Stimulated activated effector memory CD8-positive, alpha-beta T cell treated with anti-CD3 and anti-CD28 coated beads, Interleukin-12 subunit alpha, Interleukin-12 subunit beta, amount 100 ng/mL, for 72 hours (primary cell): ENCODE data around the gene TMEM131.
"Not testable (repeated sequence)": the region's sequence is repeated elsewhere in the genome, so short reads cannot be mapped to it uniquely, and the experiment has no call there.

ENCODE experiments used
- ATAC-seq: fragments of 150-1000 bp; cut with Tn5 transposase; 2 replicates; pipeline ENCODE4 v1.10.0; 2021
- DNase-seq, 2 donors: peaks; one replicate each; pipeline ENCODE4 v3.0.0; 2021 to 2022; ENCODE audit warnings: low spot score in 2 of 2
- H3K27ac Mint-ChIP-seq: one replicate; pipeline ENCODE4 v1.8.0; 2022; ENCODE audit warnings: mild to moderate bottlenecking, mixed read lengths
- H3K36me3 Mint-ChIP-seq: one replicate; pipeline ENCODE4 v1.8.0; 2022; ENCODE audit warnings: mild to moderate bottlenecking, mixed read lengths
- H3K4me1 Mint-ChIP-seq: one replicate; pipeline ENCODE4 v1.8.0; 2022; ENCODE audit warnings: mixed read lengths
- H3K4me3 Mint-ChIP-seq: one replicate; pipeline ENCODE4 v1.8.0; 2022; ENCODE audit warnings: mild to moderate bottlenecking, mixed read lengths
- H3K9me3 Mint-ChIP-seq: one replicate; pipeline ENCODE4 v1.8.0; 2022; ENCODE audit warnings: mixed read lengths

The TMEM131 gene

GRCh38 chr2:98026927-98027522 is 31.3 kb upstream of the TMEM131 start:
- ATAC-seq (peak; percentile 68), DNase-seq (no peak)
- H3K27ac Mint-ChIP-seq = peak overlapping the region; percentile 15
- H3K4me1 Mint-ChIP-seq = peaks cover 21% of the 10 kb centered on the region
- H3K9me3 Mint-ChIP-seq = no peaks in the 10 kb centered on the region
- no peaks in the 10 kb centered on the region for H3K36me3 Mint-ChIP-seq
- peak overlapping the region; percentile 15 for H3K4me3 Mint-ChIP-seq

- Mint-ChIP-seq H3K4me1 (peaks cover 21% of the 10 kb centered on the region), H3K9me3 (no peaks in the 10 kb centered on the region), H3K36me3 (no peaks in the 10 kb centered on the region), H3K27ac (peak overlapping the region; percentile 15), H3K4me3 (peak overlapping the region; percentile 15)
- ATAC-seq (no peak), DNase-seq (no peak)
These were observed 30.5 kb upstream of the TMEM131 start for GRCh38 chr2:98026292-98026691.

GRCh38 chr2:98025481-98026037 is 29.8 kb upstream of the TMEM131 start:
- Mint-ChIP-seq H3K36me3 (no peaks in the 10 kb centered on the region), H3K4me3 (no peak overlapping the region), H3K9me3 (no peaks in the 10 kb centered on the region), H3K27ac (no peak overlapping the region), H3K4me1 (peaks cover 21% of the 10 kb centered on the region)
- ATAC-seq = no peak
- no peak for DNase-seq

- H3K36me3 Mint-ChIP-seq, H3K27ac Mint-ChIP-seq, H3K9me3 Mint-ChIP-seq, DNase-seq, ATAC-seq, H3K4me3 Mint-ChIP-seq: not testable (repeated sequence)
- H3K4me1 Mint-ChIP-seq = peaks cover 13% of the 10 kb centered on the region
These were observed 26.3 kb upstream of the TMEM131 start for GRCh38 chr2:98022067-98022466.

- H3K27ac Mint-ChIP-seq = no peak overlapping the region
- no peak for DNase-seq
- no peaks in the 10 kb centered on the region for H3K9me3 Mint-ChIP-seq
- H3K4me3 Mint-ChIP-seq = no peak overlapping the region
- no peaks in the 10 kb centered on the region for H3K36me3 Mint-ChIP-seq
- H3K4me1 Mint-ChIP-seq = peaks cover 4% of the 10 kb centered on the region
- no peak for ATAC-seq
These were observed 25.4 kb upstream of the TMEM131 start for GRCh38 chr2:98020992-98021713.

GRCh38 chr2:98020516-98020915 is 24.8 kb upstream of the TMEM131 start:
- ATAC-seq = no peak
- H3K36me3 Mint-ChIP-seq = no peaks in the 10 kb centered on the region

GRCh38 chr2:98016908-98017670 is 21.3 kb upstream of the TMEM131 start:
- H3K4me3 Mint-ChIP-seq = no peak overlapping the region
- no peak overlapping the region for H3K27ac Mint-ChIP-seq
- DNase-seq = no peak
- ATAC-seq = no peak
- H3K4me1 Mint-ChIP-seq = peaks cover 20% of the 10 kb centered on the region
- H3K9me3 Mint-ChIP-seq = no peaks in the 10 kb centered on the region
- no peaks in the 10 kb centered on the region for H3K36me3 Mint-ChIP-seq

More at GRCh38 chr2:98020516-98020915, 24.8 kb upstream of the TMEM131 start:
- H3K4me1 Mint-ChIP-seq = no peaks in the 10 kb centered on the region
- DNase-seq = no peak
- H3K9me3 Mint-ChIP-seq = no peaks in the 10 kb centered on the region
- no peak overlapping the region for H3K27ac Mint-ChIP-seq
- no peak overlapping the region for H3K4me3 Mint-ChIP-seq

- no peaks in the 10 kb centered on the region for H3K9me3 Mint-ChIP-seq
- H3K4me1 Mint-ChIP-seq = peaks cover 30% of the 10 kb centered on the region
- no peak overlapping the region for H3K27ac Mint-ChIP-seq
- ATAC-seq (no peak), DNase-seq (no peak)
- no peaks in the 10 kb centered on the region for H3K36me3 Mint-ChIP-seq
- no peak overlapping the region for H3K4me3 Mint-ChIP-seq
These were observed 19.9 kb upstream of the TMEM131 start for GRCh38 chr2:98015671-98016070.

- DNase-seq (no peak), ATAC-seq (no peak)
- H3K4me3 Mint-ChIP-seq = no peak overlapping the region
- H3K27ac Mint-ChIP-seq = no peak overlapping the region
- no peaks in the 10 kb centered on the region for H3K9me3 Mint-ChIP-seq
- H3K4me1 Mint-ChIP-seq = peaks cover 35% of the 10 kb centered on the region
- H3K36me3 Mint-ChIP-seq = no peaks in the 10 kb centered on the region
These were observed 18.6 kb upstream of the TMEM131 start for GRCh38 chr2:98014379-98014778.

- Mint-ChIP-seq H3K9me3 (no peaks in the 10 kb centered on the region), H3K4me3 (peak overlapping the region; percentile 42), H3K4me1 (peaks cover 35% of the 10 kb centered on the region), H3K36me3 (no peaks in the 10 kb centered on the region), H3K27ac (no peak overlapping the region)
- peak; percentile 75 for ATAC-seq
- DNase-seq = peak in 1 of 2 donors; percentile 62
These were observed 17.8 kb upstream of the TMEM131 start for GRCh38 chr2:98013407-98014042.

- H3K4me3 Mint-ChIP-seq = no peak overlapping the region
- H3K4me1 Mint-ChIP-seq = peaks cover 35% of the 10 kb centered on the region
- H3K27ac Mint-ChIP-seq = no peak overlapping the region
- H3K9me3 Mint-ChIP-seq = no peaks in the 10 kb centered on the region
- DNase-seq (peak in 1 of 2 donors; percentile 59), ATAC-seq (peak; percentile 82)
- H3K36me3 Mint-ChIP-seq = no peaks in the 10 kb centered on the region
These were observed 16.8 kb upstream of the TMEM131 start for GRCh38 chr2:98012561-98012991.

GRCh38 chr2:98009887-98010760 is 14.4 kb upstream of the TMEM131 start:
- ATAC-seq (no peak), DNase-seq (no peak)
- Mint-ChIP-seq H3K27ac (no peak overlapping the region), H3K4me3 (no peak overlapping the region), H3K9me3 (no peaks in the 10 kb centered on the region), H3K4me1 (peaks cover 32% of the 10 kb centered on the region), H3K36me3 (no peaks in the 10 kb centered on the region)

GRCh38 chr2:98008415-98008814 is 12.7 kb upstream of the TMEM131 start:
- no peak for ATAC-seq
- H3K4me3 Mint-ChIP-seq = no peak overlapping the region

GRCh38 chr2:98006378-98006777 is 10.6 kb upstream of the TMEM131 start:
- no peak for ATAC-seq
- Mint-ChIP-seq H3K9me3 (no peaks in the 10 kb centered on the region), H3K4me1 (peaks cover 8% of the 10 kb centered on the region)

More at GRCh38 chr2:98008415-98008814, 12.7 kb upstream of the TMEM131 start:
- H3K27ac Mint-ChIP-seq = no peak overlapping the region
- H3K9me3 Mint-ChIP-seq = no peaks in the 10 kb centered on the region
- H3K4me1 Mint-ChIP-seq = peaks cover 21% of the 10 kb centered on the region
- DNase-seq = no peak
- no peaks in the 10 kb centered on the region for H3K36me3 Mint-ChIP-seq

More at GRCh38 chr2:98006378-98006777, 10.6 kb upstream of the TMEM131 start:
- Mint-ChIP-seq H3K27ac (no peak overlapping the region), H3K36me3 (no peaks in the 10 kb centered on the region), H3K4me3 (no peak overlapping the region)
- no peak for DNase-seq
